Breast epithelium (tissue), 4 donors: ENCODE results near the gene TOGARAM1. TPM values are rescaled to one million over a fixed set of nuclear protein-coding genes. Genes with fewer than 3 reads are reported as not detected.

ENCODE experiments used
- DNase-seq, 2 donors: peaks; one replicate each; pipeline ENCODE4 v3.0.0-alpha.2; 2019; ENCODE audit warnings: low spot score in 2 of 2
- H3K27ac ChIP-seq, 2 donors: fragments of 200-600 bp; sonication (generic) in 1 of 2; one replicate each; pipeline ENCODE4 v1.5.1; 2016 to 2019; ENCODE audit warnings: mild to moderate bottlenecking in 1 of 2
- H3K27me3 ChIP-seq, 2 donors: fragments of 200-600 bp; sonication (generic) in 1 of 2; one replicate each; pipeline versions ENCODE4 v1.5.1 to v1.6.0; 2017 to 2019; ENCODE audit warnings: control low read depth in 1 of 2, mild to moderate bottlenecking in 1 of 2
- H3K36me3 ChIP-seq: fragments of 200-600 bp; one replicate; pipeline ENCODE4 v1.5.1; 2019
- H3K4me1 ChIP-seq, 2 donors: fragments of 200-600 bp; sonication (generic); one replicate each; pipeline ENCODE4 v1.5.1; 2016 to 2019; ENCODE audit warnings: control low read depth in 1 of 2
- H3K4me3 ChIP-seq, 3 donors: fragments of 200-600 bp; sonication (generic); 1 replicate in 2 of 3; 2 replicates in 1 of 3; pipeline ENCODE4 v1.5.1; 2016 to 2019; ENCODE audit warnings: mild to moderate bottlenecking in 3 of 3, moderate library complexity in 2 of 3
- H3K9me3 ChIP-seq, 2 donors: fragments of 200-600 bp; sonication (generic) in 1 of 2; one replicate each; pipeline ENCODE4 v1.5.1; 2016 to 2019; ENCODE audit warnings: control low read depth in 1 of 2
- CTCF ChIP-seq, 3 donors: fragments of 450-650 bp; IDR thresholded peaks; one replicate each; pipeline ENCODE4 v1.5.1; 2016 to 2017; ENCODE audit warnings: antibody characterized with exemption in 3 of 3, mild to moderate bottlenecking in 3 of 3, moderate library complexity in 3 of 3
- POLR2A ChIP-seq: fragments of 450-650 bp; IDR thresholded peaks from one replicate; pipeline ENCODE4 v1.6.1; 2016; ENCODE audit warnings: antibody characterized with exemption, mild to moderate bottlenecking, moderate library complexity
- POLR2AphosphoS5 ChIP-seq, 3 donors: sonication (generic); formaldehyde crosslinking; IDR thresholded peaks; one replicate each; pipeline ENCODE4 v1.6.1; 2017; ENCODE audit warnings: antibody characterized with exemption in 3 of 3
- intact Hi-C: fragments of 100-400 bp; cut with DNase I; formaldehyde crosslinking; loops from one replicate; pipeline ENCODE4 v1.15.1; 2023; ENCODE audit warnings: low total_unique reads
- total RNA-seq, 3 donors: library from RNA; depleted of rRNA; stranded (reverse); fragments of >200 nt; gene quantifications; one replicate each; pipeline ENCODE4 v1.1.0, GENCODE V29; 2016

Gene TOGARAM1
- total RNA-seq, 3 donors from 2014 or later, result 21.3 to 38.1 (median 22.9) TPM

- H3K4me3 ChIP-seq, result no peak overlapping the region
- DNase-seq, result no peak
- intact Hi-C loops, result no loop called here
- H3K27me3 ChIP-seq, result no peaks in the 10 kb centered on the region
- H3K36me3 ChIP-seq, result peaks cover 3% of the 10 kb centered on the region
- no peaks in the 10 kb centered on the region for H3K9me3 ChIP-seq
- H3K4me1 ChIP-seq, result no peaks in the 10 kb centered on the region
- no peak overlapping the region for H3K27ac ChIP-seq
- TF ChIP-seq POLR2A (no peak), CTCF (IDR thresholded peaks at IDR 0.05) (no peak), POLR2AphosphoS5 (IDR thresholded peaks at IDR 0.05) (no peak)
Measured at GRCh38 chr14:44945264-44945663, 16.7 kb upstream of the TOGARAM1 start.

GRCh38 chr14:44951051-44951450 lies 10.9 kb upstream of the TOGARAM1 start:
- Histone ChIP-seq H3K36me3 (peaks cover 3% of the 10 kb centered on the region), H3K27me3 (no peaks in the 10 kb centered on the region), H3K9me3 (no peaks in the 10 kb centered on the region), H3K27ac (no peak overlapping the region), H3K4me1 (peaks cover 0 to 5% of the 10 kb centered on the region in 2 donors), H3K4me3 (no peak overlapping the region)
- DNase-seq, result no peak
- TF ChIP-seq CTCF (IDR thresholded peaks at IDR 0.05), result no peak
- TF ChIP-seq POLR2A, result no peak
- TF ChIP-seq POLR2AphosphoS5 (IDR thresholded peaks at IDR 0.05), result no peak
- intact Hi-C loops, result no loop called here

- no peak for TF ChIP-seq POLR2A
- TF ChIP-seq CTCF (IDR thresholded peaks at IDR 0.05), result no peak
- no peak for TF ChIP-seq POLR2AphosphoS5 (IDR thresholded peaks at IDR 0.05)
- intact Hi-C loops, result no loop called here
- Histone ChIP-seq H3K36me3 (peaks cover 2% of the 10 kb centered on the region), H3K27me3 (no peaks in the 10 kb centered on the region), H3K9me3 (no peaks in the 10 kb centered on the region), H3K4me3 (no peak overlapping the region), H3K4me1 (peaks cover 0 to 5% of the 10 kb centered on the region in 2 donors), H3K27ac (no peak overlapping the region)
- no peak for DNase-seq
Measured at GRCh38 chr14:44952391-44953110, 9.4 kb upstream of the TOGARAM1 start.

- Histone ChIP-seq H3K27ac (no peak overlapping the region), H3K4me1 (peaks cover 0 to 25% of the 10 kb centered on the region in 2 donors), H3K27me3 (no peaks in the 10 kb centered on the region), H3K36me3 (no peaks in the 10 kb centered on the region), H3K9me3 (no peaks in the 10 kb centered on the region), H3K4me3 (no peak overlapping the region)
- no peak for DNase-seq
- no peak for TF ChIP-seq CTCF (IDR thresholded peaks at IDR 0.05)
- no peak for TF ChIP-seq POLR2AphosphoS5 (IDR thresholded peaks at IDR 0.05)
- no peak for TF ChIP-seq POLR2A
- intact Hi-C loops, result no loop called here
Measured at GRCh38 chr14:44954750-44955149, 7.2 kb upstream of the TOGARAM1 start.

- H3K27me3 ChIP-seq, result no peaks in the 10 kb centered on the region
- intact Hi-C loops, result no loop called here
- DNase-seq, result no peak
- no peak overlapping the region for H3K27ac ChIP-seq
- H3K4me3 ChIP-seq, result no peak overlapping the region
- TF ChIP-seq POLR2A (no peak), CTCF (IDR thresholded peaks at IDR 0.05) (no peak), POLR2AphosphoS5 (IDR thresholded peaks at IDR 0.05) (no peak)
- peaks cover 0 to 30% of the 10 kb centered on the region in 2 donors for H3K4me1 ChIP-seq
- H3K36me3 ChIP-seq, result no peaks in the 10 kb centered on the region
- H3K9me3 ChIP-seq, result no peaks in the 10 kb centered on the region
Measured at GRCh38 chr14:44955528-44955927, 6.5 kb upstream of the TOGARAM1 start.
